DOHH2 (cell line): Measurements from ENCODE around the gene DOCK11.

Experiments used
- H3F3A ChIP-seq: fragments of 200-600 bp; sonication (generic), shearing (Covaris generic); 2 replicates; pipeline ENCODE4 v1.6.0; 2016; ENCODE audit warnings: antibody characterized with exemption, mild to moderate bottlenecking; ENCODE audit not compliant: control insufficient read depth, insufficient read depth
- H3K27ac ChIP-seq: fragments of 200-600 bp; sonication (generic); 2 replicates; pipeline ENCODE4 v1.5.1; 2014; ENCODE audit warnings: low read depth, mild to moderate bottlenecking, low read length, moderate library complexity
- H3K27me3 ChIP-seq: fragments of 200-600 bp; sonication (generic); 2 replicates; pipeline ENCODE4 v1.6.1; 2014; ENCODE audit warnings: mild to moderate bottlenecking, low read length, mixed read lengths; ENCODE audit not compliant: control insufficient read depth
- H3K36me3 ChIP-seq: fragments of 200-600 bp; sonication (generic); 2 replicates; pipeline ENCODE4 v1.6.1; 2014; ENCODE audit warnings: mild to moderate bottlenecking, low read length, moderate library complexity, mixed read lengths; ENCODE audit not compliant: control insufficient read depth
- H3K4me1 ChIP-seq: fragments of 200-600 bp; sonication (generic); 2 replicates; pipeline ENCODE4 v1.6.1; 2014; ENCODE audit warnings: mild to moderate bottlenecking, low read length, mixed read lengths; ENCODE audit not compliant: control insufficient read depth
- H3K4me2 ChIP-seq: fragments of 200-600 bp; sonication (generic); 2 replicates; pipeline ENCODE4 v1.6.0; 2014; ENCODE audit warnings: mild to moderate bottlenecking, low read length, moderate library complexity
- H3K4me3 ChIP-seq: fragments of 200-600 bp; sonication (generic); 2 replicates; pipeline ENCODE4 v1.5.1; 2014; ENCODE audit warnings: mild to moderate bottlenecking, low read length, mixed read lengths
- H3K79me2 ChIP-seq: fragments of 200-600 bp; sonication (generic); 2 replicates; pipeline ENCODE4 v1.6.1; 2014; ENCODE audit warnings: mild to moderate bottlenecking, low read length, mixed read lengths; ENCODE audit not compliant: control insufficient read depth
- H3K9me2 ChIP-seq: fragments of 200-600 bp; sonication (generic); replicated peaks from 2 replicates; pipeline ENCODE4 v1.6.1; 2014; ENCODE audit warnings: mild to moderate bottlenecking, low read length, mixed read lengths; ENCODE audit not compliant: control insufficient read depth
- H3K9me3 ChIP-seq: fragments of 200-600 bp; sonication (generic); 2 replicates; pipeline ENCODE4 v1.6.1; 2014; ENCODE audit warnings: antibody characterized with exemption, low read length, mixed read lengths; ENCODE audit not compliant: control insufficient read depth, insufficient read depth
- H4K20me1 ChIP-seq: fragments of 200-600 bp; sonication (generic); 2 replicates; pipeline ENCODE4 v1.6.0; 2014; ENCODE audit warnings: low read depth, mild to moderate bottlenecking, antibody characterized with exemption, low read length, moderate library complexity; ENCODE audit not compliant: control insufficient read depth, insufficient read depth
- CTCF ChIP-seq: fragments of 200-600 bp; sonication (generic); IDR thresholded peaks from one replicate; pipeline ENCODE4 v1.5.1; 2014; ENCODE audit warnings: antibody characterized with exemption, mild to moderate bottlenecking, low read depth, low read length; ENCODE audit not compliant: poor library complexity, severe bottlenecking
- EZH2phosphoT487 ChIP-seq: fragments of 200-600 bp; sonication (generic); IDR thresholded peaks from 2 replicates; pipeline ENCODE4 v1.6.1; 2017; ENCODE audit warnings: borderline replicate concordance, mild to moderate bottlenecking, antibody characterized with exemption, low read length, moderate library complexity, mixed read lengths

DOCK11 gene

DNA sequence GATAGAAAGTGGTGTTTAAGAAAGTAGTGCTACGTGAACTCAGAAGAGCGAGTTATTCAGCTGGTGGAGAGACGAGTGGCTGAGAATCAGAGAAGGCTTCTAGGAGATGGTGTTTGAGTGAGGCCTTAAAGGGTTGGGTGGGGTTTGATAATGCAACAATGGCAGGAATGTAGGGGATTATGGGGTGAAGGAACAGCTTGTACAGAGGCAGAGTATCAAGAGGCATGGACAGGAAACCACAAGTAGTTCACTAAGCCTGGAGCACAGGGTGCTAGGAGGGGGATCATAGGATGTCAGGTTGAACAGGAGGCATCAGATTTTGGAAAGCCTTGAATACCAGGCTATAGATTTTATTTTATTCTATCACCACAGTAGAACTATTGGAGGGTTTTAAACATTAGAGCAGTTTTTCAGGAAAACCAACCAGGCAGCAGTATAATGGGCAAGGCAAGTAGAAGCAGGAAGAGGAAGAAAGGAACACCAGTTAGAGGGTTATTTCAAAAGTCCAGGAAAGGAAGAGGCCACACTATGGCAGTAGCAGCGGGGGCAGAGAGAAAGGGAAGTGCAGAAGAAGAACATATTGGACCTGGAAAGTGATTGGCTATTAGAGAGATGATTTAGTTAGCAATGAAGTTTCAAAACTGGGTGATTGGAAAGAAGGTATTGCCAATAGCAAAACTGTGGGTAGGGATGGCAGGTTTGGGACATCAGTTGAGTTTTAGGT is 99.2 kb downstream of the DOCK11 start:
- H3K9me2 ChIP-seq: no peaks in the 10 kb centered on the region
- H3K27ac ChIP-seq: no peak overlapping the region
- no peaks in the 10 kb centered on the region for H4K20me1 ChIP-seq
- no peaks in the 10 kb centered on the region for H3K36me3 ChIP-seq
- H3K9me3 ChIP-seq: no peaks in the 10 kb centered on the region
- H3K27me3 ChIP-seq: no peaks in the 10 kb centered on the region
- H3F3A ChIP-seq: no peaks in the 10 kb centered on the region
- no peaks in the 10 kb centered on the region for H3K4me1 ChIP-seq
- H3K4me2 ChIP-seq: no peak overlapping the region
- TF ChIP-seq CTCF: no peak
- TF ChIP-seq EZH2phosphoT487: no peak
- H3K4me3 ChIP-seq: no peak overlapping the region
- H3K79me2 ChIP-seq: no peaks in the 10 kb centered on the region

- H3K9me3 ChIP-seq: no peaks in the 10 kb centered on the region
- no peaks in the 10 kb centered on the region for H3K27me3 ChIP-seq
- H3K4me2 ChIP-seq: no peak overlapping the region
- H3K36me3 ChIP-seq: no peaks in the 10 kb centered on the region
- no peak overlapping the region for H3K27ac ChIP-seq
- H3K4me1 ChIP-seq: no peaks in the 10 kb centered on the region
- no peaks in the 10 kb centered on the region for H3K9me2 ChIP-seq
- no peak overlapping the region for H3K4me3 ChIP-seq
- no peak for TF ChIP-seq EZH2phosphoT487
- TF ChIP-seq CTCF: no peak
- H3F3A ChIP-seq: no peaks in the 10 kb centered on the region
- no peaks in the 10 kb centered on the region for H3K79me2 ChIP-seq
- H4K20me1 ChIP-seq: no peaks in the 10 kb centered on the region
Measured at GRCh38 chrX:118595501-118596042, 100.0 kb downstream of the DOCK11 start.

- TF ChIP-seq CTCF: no peak
- no peak for TF ChIP-seq EZH2phosphoT487
- H3K9me3 ChIP-seq: no peaks in the 10 kb centered on the region
- no peaks in the 10 kb centered on the region for H3K36me3 ChIP-seq
- no peak overlapping the region for H3K27ac ChIP-seq
- H3K4me1 ChIP-seq: 0 out of 2 replicates have a peak, but pooled peaks cover 2% of the 10 kb centered on the region
- H3K79me2 ChIP-seq: no peaks in the 10 kb centered on the region
- no peak overlapping the region for H3K4me2 ChIP-seq
- no peak overlapping the region for H3K4me3 ChIP-seq
- H4K20me1 ChIP-seq: no peaks in the 10 kb centered on the region
- no peaks in the 10 kb centered on the region for H3K27me3 ChIP-seq
- no peaks in the 10 kb centered on the region for H3F3A ChIP-seq
- H3K9me2 ChIP-seq: no peaks in the 10 kb centered on the region
Measured at GRCh38 chrX:118596390-118596789, 100.8 kb downstream of the DOCK11 start.
